ENCODE measurements around the gene PIGZ. TPM values are rescaled to one million over a fixed set of nuclear protein-coding genes. Genes with fewer than 3 reads are reported as not detected.
"Not testable (repeated sequence)": the region's sequence is repeated elsewhere in the genome, so short reads cannot be mapped to it uniquely, and the experiment has no call there.

Gene PIGZ
- total RNA-seq, 2 experiments from 2014 or later, result 1.6 to 2.6 TPM

- H3K4me1 Mint-ChIP-seq, result peaks cover 21% of the 10 kb centered on the region
- ATAC-seq, result no peak
- H3K9me3 Mint-ChIP-seq (ENCODE audit: low read depth), result no peaks in the 10 kb centered on the region
These were observed 21.3 kb downstream of the PIGZ start for GRCh38 chr3:196947136-196947859.

GRCh38 chr3:196944037-196944790 is 24.4 kb downstream of the PIGZ start:
- ATAC-seq; DNase-seq; H3K27me3 Mint-ChIP-seq; H3K9me3 Mint-ChIP-seq (ENCODE audit: low read depth): not testable (repeated sequence)
- peaks cover 14% of the 10 kb centered on the region for H3K36me3 Mint-ChIP-seq
- CTCF ChIA-PET, result interaction anchor here (3.9 kb wide), 1 partner anchor 26 kb away, joined by 22 read pairs; the partner anchor contains the start of gene PIGZ
- peak overlapping the region; percentile 92 for H3K27ac Mint-ChIP-seq
- H3K4me1 Mint-ChIP-seq, result peaks cover 43% of the 10 kb centered on the region
- peak overlapping the region; percentile 87 for H3K4me3 Mint-ChIP-seq

More at GRCh38 chr3:196947136-196947859, 21.3 kb downstream of the PIGZ start:
- Mint-ChIP-seq H3K36me3 (peaks cover 10% of the 10 kb centered on the region), H3K4me3 (no peak overlapping the region), H3K27ac (no peak overlapping the region), H3K27me3 (no peaks in the 10 kb centered on the region)
- CTCF ChIA-PET, result no interaction called here
- no peak for DNase-seq

GRCh38 chr3:196942915-196943277 is 25.7 kb downstream of the PIGZ start:
- Mint-ChIP-seq H3K9me3 (ENCODE audit: low read depth) (no peaks in the 10 kb centered on the region), H3K4me3 (peak overlapping the region; percentile 87), H3K36me3 (peaks cover 24% of the 10 kb centered on the region), H3K27ac (peak overlapping the region; percentile 92), H3K4me1 (peaks cover 50% of the 10 kb centered on the region), H3K27me3 (no peaks in the 10 kb centered on the region)
- DNase-seq, result peak; percentile 52
- CTCF ChIA-PET, result interaction anchor here (0.8 to 3.9 kb wide), 17 partner anchors 10 to 374 kb away, joined by 3 to 23 read pairs (median 5); partner anchors contain the start of genes FBXO45, MELTF, PIGZ and SENP5
- peak; percentile 11 for ATAC-seq

- Mint-ChIP-seq H3K36me3 (peaks cover 29% of the 10 kb centered on the region), H3K27ac (peak within 1 kb of the TSS; percentile 92), H3K9me3 (ENCODE audit: low read depth) (no peaks in the 10 kb centered on the region), H3K4me1 (peaks cover 50% of the 10 kb centered on the region), H3K27me3 (no peaks in the 10 kb centered on the region), H3K4me3 (peak within 1 kb of the TSS; percentile 87)
- CTCF ChIA-PET, result interaction anchor here (0.8 to 3.9 kb wide), 20 partner anchors 10 to 414 kb away, joined by 3 to 23 read pairs (median 5); partner anchors contain the start of genes FBXO45, MELTF, PIGZ and SENP5
- ATAC-seq (peak; percentile 91), DNase-seq (peak; percentile 99)
These were observed 26.3 kb downstream of the PIGZ start, which contains the start of gene NCBP2 for GRCh38 chr3:196942226-196942914. Gene NCBP2 (minus strand): TSS chr3:196942528. CDS start chr3:196942503, 25 bp downstream.

GRCh38 chr3:196941729-196942225 is 26.9 kb downstream of the PIGZ start:
- no peaks in the 10 kb centered on the region for H3K27me3 Mint-ChIP-seq
- no peaks in the 10 kb centered on the region for H3K9me3 Mint-ChIP-seq (ENCODE audit: low read depth)
- DNase-seq (peak; percentile 73), ATAC-seq (peak; percentile 49)
- H3K27ac Mint-ChIP-seq, result peak overlapping the region; percentile 89
- CTCF ChIA-PET, result interaction anchor here (0.9 to 3.9 kb wide), 16 partner anchors 9 to 413 kb away, joined by 3 to 23 read pairs (median 6); partner anchors contain the start of genes FBXO45, MELTF, PIGZ and SENP5
- peaks cover 35% of the 10 kb centered on the region for H3K36me3 Mint-ChIP-seq
- peak overlapping the region; percentile 87 for H3K4me3 Mint-ChIP-seq
- H3K4me1 Mint-ChIP-seq, result peaks cover 50% of the 10 kb centered on the region

- Mint-ChIP-seq H3K27ac (peak overlapping the region; percentile 23), H3K27me3 (no peaks in the 10 kb centered on the region), H3K9me3 (ENCODE audit: low read depth) (no peaks in the 10 kb centered on the region), H3K4me1 (peaks cover 36% of the 10 kb centered on the region), H3K36me3 (peaks cover 47% of the 10 kb centered on the region), H3K4me3 (no peak overlapping the region)
- CTCF ChIA-PET, result interaction anchor here (1.2 kb wide), 1 partner anchor 31 kb away, joined by 4 read pairs; no protein-coding TSS in a partner anchor
- DNase-seq (no peak), ATAC-seq (no peak)
These were observed 30.1 kb downstream of the PIGZ start for GRCh38 chr3:196938576-196938975.

- ATAC-seq, result no peak
- CTCF ChIA-PET, result interaction anchor here (0.6 to 1.2 kb wide), 2 partner anchors 32 kb away, joined by 3 to 4 read pairs; no protein-coding TSS in a partner anchor
- Mint-ChIP-seq H3K9me3 (ENCODE audit: low read depth) (no peaks in the 10 kb centered on the region), H3K4me1 (peaks cover 31% of the 10 kb centered on the region), H3K27me3 (no peaks in the 10 kb centered on the region), H3K27ac (no peak overlapping the region), H3K36me3 (peaks cover 49% of the 10 kb centered on the region), H3K4me3 (no peak overlapping the region)
- no peak for DNase-seq
These were observed 30.5 kb downstream of the PIGZ start for GRCh38 chr3:196938124-196938523.

GRCh38 chr3:196936288-196936687 is 32.3 kb downstream of the PIGZ start:
- Mint-ChIP-seq H3K27ac (no peak overlapping the region), H3K36me3 (peaks cover 59% of the 10 kb centered on the region), H3K9me3 (ENCODE audit: low read depth) (no peaks in the 10 kb centered on the region), H3K4me1 (peaks cover 25% of the 10 kb centered on the region), H3K4me3 (no peak overlapping the region), H3K27me3 (no peaks in the 10 kb centered on the region)
- CTCF ChIA-PET, result no interaction called here
- DNase-seq (no peak), ATAC-seq (no peak)

- no peak for DNase-seq
- H3K36me3 Mint-ChIP-seq, result peaks cover 53% of the 10 kb centered on the region
- ATAC-seq, result no peak
- CTCF ChIA-PET, result interaction anchor here (2.7 kb wide), 1 partner anchor 9 kb away, joined by 7 read pairs; the partner anchor contains the start of gene NCBP2
- H3K27me3 Mint-ChIP-seq, result no peaks in the 10 kb centered on the region
- H3K4me3 Mint-ChIP-seq, result no peak overlapping the region
- H3K4me1 Mint-ChIP-seq, result no peaks in the 10 kb centered on the region
- no peaks in the 10 kb centered on the region for H3K9me3 Mint-ChIP-seq (ENCODE audit: low read depth)
- H3K27ac Mint-ChIP-seq, result no peak overlapping the region
These were observed 36.0 kb downstream of the PIGZ start for GRCh38 chr3:196932600-196932999.

- H3K4me1 Mint-ChIP-seq, result no peaks in the 10 kb centered on the region
- CTCF ChIA-PET, result interaction anchor here (2.7 kb wide), 1 partner anchor 10 kb away, joined by 7 read pairs; the partner anchor contains the start of gene NCBP2
- no peak for ATAC-seq
- H3K4me3 Mint-ChIP-seq, result no peak overlapping the region
- no peak overlapping the region for H3K27ac Mint-ChIP-seq
- no peaks in the 10 kb centered on the region for H3K9me3 Mint-ChIP-seq (ENCODE audit: low read depth)
- no peaks in the 10 kb centered on the region for H3K27me3 Mint-ChIP-seq
- no peak for DNase-seq
- peaks cover 47% of the 10 kb centered on the region for H3K36me3 Mint-ChIP-seq
These were observed 36.6 kb downstream of the PIGZ start for GRCh38 chr3:196931828-196932587.

- Mint-ChIP-seq H3K4me3 (no peak overlapping the region), H3K9me3 (ENCODE audit: low read depth) (no peaks in the 10 kb centered on the region), H3K27me3 (no peaks in the 10 kb centered on the region), H3K4me1 (no peaks in the 10 kb centered on the region), H3K36me3 (peaks cover 40% of the 10 kb centered on the region), H3K27ac (no peak overlapping the region)
- CTCF ChIA-PET, result interaction anchor here (2.7 kb wide), 1 partner anchor 11 kb away, joined by 7 read pairs; the partner anchor contains the start of gene NCBP2
- no peak for DNase-seq
- no peak for ATAC-seq
These were observed 37.5 kb downstream of the PIGZ start for GRCh38 chr3:196931157-196931556.
